Mucosa of stomach (tissue), 1 donor: ENCODE data around the gene TAF6L.
A peak's percentile ranks its signal among the peaks of the same experiment; 100 is the strongest.
"Not testable (repeated sequence)": the region's sequence is repeated elsewhere in the genome, so short reads cannot be mapped to it uniquely, and the experiment has no call there.

Source experiments
- H3K27me3 ChIP-seq: one replicate; pipeline ENCODE4 v1.7.0; 2013; ENCODE audit warnings: mild to moderate bottlenecking, low read length; ENCODE audit not compliant: control insufficient read depth, insufficient read depth
- H3K36me3 ChIP-seq: one replicate; pipeline ENCODE4 v1.7.0; 2013; ENCODE audit warnings: low read length; ENCODE audit not compliant: control insufficient read depth, insufficient read depth
- H3K4me1 ChIP-seq: one replicate; pipeline ENCODE4 v1.7.0; 2013; ENCODE audit warnings: mild to moderate bottlenecking, low read length; ENCODE audit not compliant: control insufficient read depth, insufficient read depth
- H3K4me3 ChIP-seq: one replicate; pipeline ENCODE4 v1.7.0; 2013; ENCODE audit warnings: low read length
- H3K9ac ChIP-seq: one replicate; pipeline ENCODE4 v1.7.0; 2013; ENCODE audit warnings: mild to moderate bottlenecking, low read length, moderate library complexity
- H3K9me3 ChIP-seq: one replicate; pipeline ENCODE4 v1.7.0; 2013; ENCODE audit warnings: mild to moderate bottlenecking, low read length, moderate library complexity; ENCODE audit not compliant: control insufficient read depth
- donor health status: Pancreatic carcinoma.

The TAF6L gene

GRCh38 chr11:62817129-62817528 is 45.9 kb downstream of the TAF6L start:
- no peak overlapping the region for H3K4me3 ChIP-seq

DNA sequence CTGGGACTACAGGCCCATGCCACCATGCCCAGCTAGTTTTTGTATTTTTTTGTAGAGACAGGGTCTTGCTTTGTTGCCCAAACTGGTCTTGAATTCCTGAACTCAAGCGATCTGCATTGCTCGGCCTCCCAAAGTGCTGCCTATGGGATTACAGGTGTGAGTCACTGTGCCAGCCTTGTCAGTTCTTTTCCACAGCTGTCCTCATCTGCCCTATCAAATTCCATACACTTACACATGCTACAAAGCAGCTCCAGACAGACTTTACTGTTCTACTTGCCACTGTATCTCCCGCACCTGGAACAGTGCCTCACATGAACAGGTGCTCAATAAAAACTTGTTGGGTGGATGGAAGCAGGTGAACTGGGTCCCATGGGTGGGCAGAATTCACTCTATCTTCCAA is 52.5 kb downstream of the TAF6L start:
- no peaks in the 10 kb centered on the region for H3K9me3 ChIP-seq
- H3K27me3 ChIP-seq, result no peaks in the 10 kb centered on the region
- no peak overlapping the region for H3K9ac ChIP-seq
- H3K4me3 ChIP-seq, result no peak overlapping the region
- peaks cover 21% of the 10 kb centered on the region for H3K36me3 ChIP-seq
- no peaks in the 10 kb centered on the region for H3K4me1 ChIP-seq

More at GRCh38 chr11:62817129-62817528, 45.9 kb downstream of the TAF6L start:
- no peaks in the 10 kb centered on the region for H3K4me1 ChIP-seq
- no peaks in the 10 kb centered on the region for H3K9me3 ChIP-seq
- no peaks in the 10 kb centered on the region for H3K27me3 ChIP-seq
- no peak overlapping the region for H3K9ac ChIP-seq
- no peaks in the 10 kb centered on the region for H3K36me3 ChIP-seq

- peaks cover 21% of the 10 kb centered on the region for H3K36me3 ChIP-seq
- H3K4me3 ChIP-seq, H3K27me3 ChIP-seq, H3K4me1 ChIP-seq, H3K9ac ChIP-seq, H3K9me3 ChIP-seq: not testable (repeated sequence)
Observed at GRCh38 chr11:62828130-62828529, 56.9 kb downstream of the TAF6L start.

GRCh38 chr11:62830904-62831519 is 59.8 kb downstream of the TAF6L start:
- Histone ChIP-seq H3K9me3 (no peaks in the 10 kb centered on the region), H3K9ac (peak overlapping the region; percentile 94), H3K4me1 (peaks cover 10% of the 10 kb centered on the region), H3K4me3 (peak overlapping the region; percentile 92), H3K36me3 (no peaks in the 10 kb centered on the region), H3K27me3 (no peaks in the 10 kb centered on the region)

DNA sequence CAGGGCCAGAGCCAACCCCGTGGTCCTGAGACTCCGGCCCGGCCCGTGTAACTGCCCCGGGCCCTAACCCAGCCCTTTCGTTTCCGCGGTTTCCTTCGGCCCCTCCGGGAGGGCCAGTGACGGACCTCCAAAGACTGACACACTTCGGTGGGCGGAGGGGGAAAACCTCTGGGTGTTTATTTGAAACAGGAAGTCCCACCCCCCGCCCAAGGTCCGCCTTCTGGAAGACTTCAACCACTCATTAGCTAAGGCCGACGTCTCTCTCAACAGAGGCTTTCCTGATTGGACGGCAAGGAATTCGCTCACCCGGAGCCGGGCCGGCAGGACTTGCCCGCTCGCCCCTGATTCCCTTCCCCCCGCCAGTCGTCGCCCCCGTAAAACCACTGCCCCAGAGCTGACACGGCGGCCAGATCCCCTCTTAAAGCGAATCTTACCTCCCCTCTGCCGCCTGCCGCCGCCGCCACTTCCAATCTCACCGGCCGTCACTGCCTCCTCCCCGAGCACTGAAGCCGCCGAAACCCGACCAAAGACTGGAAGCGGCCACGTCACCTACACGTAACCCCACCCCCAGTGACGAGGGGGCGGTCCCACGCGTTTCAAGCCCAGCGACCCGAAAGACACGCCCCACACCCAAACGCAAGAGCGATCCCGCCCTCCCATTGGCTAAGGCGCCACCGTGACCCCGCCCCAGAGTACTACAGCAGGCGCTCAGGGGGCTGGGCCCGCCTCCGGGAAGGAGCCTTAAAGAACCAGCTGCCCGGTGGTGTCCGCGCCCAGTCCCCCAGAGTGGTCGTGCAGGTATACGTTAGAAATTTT is 60.5 kb downstream of the TAF6L start, which contains the start of gene STX5:
Gene STX5, minus strand, starts transcription at position 532 of the 816 bp plus-strand sequence. CDS start 808 bp downstream, outside the sequence.
- no peaks in the 10 kb centered on the region for H3K27me3 ChIP-seq
- peak within 1 kb of the TSS; percentile 94 for H3K9ac ChIP-seq
- H3K36me3 ChIP-seq, result no peaks in the 10 kb centered on the region
- peak within 1 kb of the TSS; percentile 92 for H3K4me3 ChIP-seq
- H3K4me1 ChIP-seq, result peaks cover 10% of the 10 kb centered on the region
- H3K9me3 ChIP-seq, result no peaks in the 10 kb centered on the region

GRCh38 chr11:62832336-62833234 is 61.4 kb downstream of the TAF6L start, which contains the start of gene TEX54:
TEX54 (minus strand) TSS chr11:62832841.
- Histone ChIP-seq H3K27me3 (no peaks in the 10 kb centered on the region), H3K9me3 (no peaks in the 10 kb centered on the region), H3K4me3 (peak within 1 kb of the TSS; percentile 92), H3K9ac (peak within 1 kb of the TSS; percentile 94), H3K4me1 (peaks cover 10% of the 10 kb centered on the region), H3K36me3 (no peaks in the 10 kb centered on the region)

GRCh38 chr11:62835336-62835735 is 64.1 kb downstream of the TAF6L start:
- H3K9ac ChIP-seq, result no peak overlapping the region
- no peaks in the 10 kb centered on the region for H3K9me3 ChIP-seq
- no peaks in the 10 kb centered on the region for H3K27me3 ChIP-seq
- peaks cover 14% of the 10 kb centered on the region for H3K4me1 ChIP-seq
- no peak overlapping the region for H3K4me3 ChIP-seq
- no peaks in the 10 kb centered on the region for H3K36me3 ChIP-seq
